Stimulated activated CD4-positive, alpha-beta T cell treated with anti-CD3 and anti-CD28 coated beads, Interleukin-1b, Interleukin-23, amount 100 ng/mL, for 24 hours (primary cell): ENCODE measurements around the gene EDEM3.
"Not testable (repeated sequence)": the region's sequence is repeated elsewhere in the genome, so short reads cannot be mapped to it uniquely, and the experiment has no call there.

ENCODE experiments used
- DNase-seq, 4 experiments: peaks; one replicate each; pipeline ENCODE4 v3.0.0-alpha.2; 2020; ENCODE audit warnings: low read depth in 4 of 4, low spot score in 1 of 4

Gene EDEM3

DNA sequence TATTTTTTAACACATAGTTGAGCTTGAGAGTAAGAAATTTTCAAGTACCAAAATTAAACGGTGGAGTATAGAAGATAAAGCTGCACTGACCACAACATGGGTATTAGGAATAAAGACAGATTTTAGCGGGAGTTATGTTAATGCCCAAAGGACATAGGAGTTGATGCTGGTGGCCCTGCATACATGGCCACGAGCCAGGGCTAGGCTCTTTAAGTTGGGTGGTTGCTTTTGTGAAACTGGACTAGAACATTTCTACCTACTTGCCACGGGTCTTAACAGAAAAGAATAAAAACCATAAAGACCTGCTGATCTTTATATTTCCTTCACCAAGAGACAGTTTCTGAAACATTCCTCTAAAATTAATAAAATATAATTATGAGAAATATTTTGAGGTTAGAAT lies 14.9 kb downstream of the EDEM3 start:
- DNase-seq = no peak

GRCh38 chr1:184739070-184739469 lies 15.6 kb downstream of the EDEM3 start:
- no peak for DNase-seq

DNA sequence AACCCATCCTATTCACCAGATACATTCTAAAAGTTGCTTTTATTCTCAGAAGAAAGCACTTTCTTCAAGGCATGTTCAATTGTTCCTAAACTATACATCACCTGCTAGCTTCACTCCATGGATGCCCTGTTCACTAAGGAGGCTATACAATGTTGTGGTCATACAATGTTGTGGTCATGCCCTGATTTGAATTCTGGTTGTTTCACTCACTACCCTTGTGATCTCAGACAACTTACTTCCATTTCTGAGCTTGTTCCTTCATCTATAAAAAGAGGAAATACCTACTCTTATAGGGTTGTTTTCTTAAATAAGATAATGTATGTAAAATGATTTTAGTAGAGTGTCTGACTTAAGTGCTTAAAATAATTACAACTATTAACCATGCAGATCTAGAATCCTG lies 19.7 kb downstream of the EDEM3 start:
- DNase-seq = no peak

GRCh38 chr1:184724843-184725242 lies 29.8 kb downstream of the EDEM3 start:
- DNase-seq = no peak

GRCh38 chr1:184716158-184716557 lies 38.5 kb downstream of the EDEM3 start:
- no peak for DNase-seq

DNA sequence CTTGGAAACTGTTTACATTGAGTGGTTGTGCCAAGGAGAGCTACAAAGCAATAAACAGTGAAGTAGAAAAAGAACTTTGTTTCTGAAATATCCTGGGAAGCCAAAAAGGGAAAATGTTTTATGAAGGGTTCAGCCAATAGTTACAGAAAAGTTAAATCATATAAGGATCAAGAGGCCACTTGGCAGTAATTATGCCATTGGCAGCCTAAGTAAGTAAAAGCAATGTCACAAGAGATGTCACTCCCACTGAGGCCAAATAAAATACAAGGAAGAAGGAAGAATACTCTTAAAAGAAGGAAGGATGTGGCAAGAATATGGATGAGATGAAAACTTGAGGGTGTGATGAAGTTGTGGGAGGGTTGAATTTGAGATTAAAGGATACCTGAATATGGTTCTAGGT lies 45.2 kb downstream of the EDEM3 start:
- no peak for DNase-seq

- DNase-seq = no peak
Observed at GRCh38 chr1:184708084-184708676, 46.5 kb downstream of the EDEM3 start.

DNA sequence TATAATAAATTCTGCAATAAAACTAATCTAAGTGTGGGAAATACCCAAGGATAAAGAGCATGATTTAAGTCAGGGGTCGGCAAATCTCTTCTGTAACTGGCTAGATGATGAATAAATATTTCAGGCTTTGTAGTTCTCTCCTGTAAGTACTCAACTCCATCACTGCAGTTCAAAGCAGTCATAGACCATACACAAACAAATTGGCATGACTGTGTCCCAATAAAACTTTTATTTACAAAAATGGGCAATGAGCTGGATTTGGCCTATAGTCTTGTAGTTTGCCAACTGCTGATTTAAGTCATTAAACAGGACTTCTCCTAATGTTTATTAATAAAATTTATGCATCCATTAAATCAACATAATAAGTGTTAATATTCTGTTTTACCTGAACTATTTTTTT lies 49.4 kb downstream of the EDEM3 start:
- DNase-seq = no peak

DNA sequence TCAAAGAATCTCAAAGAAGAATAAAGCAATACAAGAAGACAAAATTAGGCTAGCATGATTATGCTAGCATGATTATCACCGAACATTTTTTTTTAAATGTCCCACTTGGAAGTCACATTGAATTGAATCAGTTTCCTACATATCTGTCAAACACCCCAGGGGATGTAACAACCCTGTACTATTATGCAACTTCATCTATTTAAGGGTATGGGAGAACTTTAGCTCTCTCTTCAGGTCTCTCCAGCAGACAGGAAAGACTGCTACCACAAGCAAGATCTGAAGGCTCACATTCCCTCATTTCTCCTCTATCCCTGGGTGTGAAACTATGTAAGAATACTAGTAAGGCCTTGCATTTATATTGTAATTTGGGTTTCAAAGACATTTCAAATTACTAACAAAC lies 52.8 kb downstream of the EDEM3 start:
- no peak for DNase-seq

DNA sequence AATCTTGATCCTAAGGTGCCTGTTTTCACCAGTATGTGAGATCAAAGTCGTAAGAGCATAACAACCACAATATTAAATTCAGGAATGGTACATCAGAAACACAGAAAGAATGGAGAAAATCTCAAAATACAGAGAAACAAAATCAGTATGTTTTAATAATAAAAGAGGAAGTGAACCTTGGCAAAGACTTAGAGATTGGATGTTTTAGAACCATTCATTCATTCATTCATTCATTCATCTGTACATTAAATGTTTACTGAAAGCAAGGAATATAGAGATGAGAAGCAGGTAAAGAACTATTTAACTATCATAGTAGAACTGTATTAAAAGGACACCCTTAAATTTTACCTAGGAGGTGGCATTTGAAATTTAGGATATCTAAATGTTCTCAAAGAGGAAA lies 55.7 kb downstream of the EDEM3 start:
- no peak for DNase-seq

DNA sequence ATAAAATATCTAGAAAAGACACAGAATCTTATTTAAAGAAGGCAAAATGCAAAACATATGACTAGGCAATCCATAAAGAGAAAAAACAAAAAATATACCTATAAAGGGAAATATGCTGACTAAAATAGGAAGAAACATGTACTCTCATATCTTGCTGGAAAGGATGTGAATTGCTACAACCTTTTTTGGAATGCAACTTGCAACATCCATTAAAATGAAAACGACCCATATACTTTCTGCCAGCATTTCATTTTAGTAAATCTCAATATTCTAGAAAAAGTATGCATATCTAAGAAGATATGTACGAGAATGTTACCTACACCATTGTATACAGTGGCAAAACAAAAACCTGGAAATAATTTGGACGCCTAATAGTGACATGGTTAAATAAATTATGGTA lies 56.6 kb downstream of the EDEM3 start:
- DNase-seq = no peak

- DNase-seq = no peak
Observed at GRCh38 chr1:184696403-184696802, 58.3 kb downstream of the EDEM3 start.

GRCh38 chr1:184695023-184695422 lies 59.6 kb downstream of the EDEM3 start:
- no peak for DNase-seq

GRCh38 chr1:184693011-184693410 lies 61.6 kb downstream of the EDEM3 start:
- no peak for DNase-seq

DNA sequence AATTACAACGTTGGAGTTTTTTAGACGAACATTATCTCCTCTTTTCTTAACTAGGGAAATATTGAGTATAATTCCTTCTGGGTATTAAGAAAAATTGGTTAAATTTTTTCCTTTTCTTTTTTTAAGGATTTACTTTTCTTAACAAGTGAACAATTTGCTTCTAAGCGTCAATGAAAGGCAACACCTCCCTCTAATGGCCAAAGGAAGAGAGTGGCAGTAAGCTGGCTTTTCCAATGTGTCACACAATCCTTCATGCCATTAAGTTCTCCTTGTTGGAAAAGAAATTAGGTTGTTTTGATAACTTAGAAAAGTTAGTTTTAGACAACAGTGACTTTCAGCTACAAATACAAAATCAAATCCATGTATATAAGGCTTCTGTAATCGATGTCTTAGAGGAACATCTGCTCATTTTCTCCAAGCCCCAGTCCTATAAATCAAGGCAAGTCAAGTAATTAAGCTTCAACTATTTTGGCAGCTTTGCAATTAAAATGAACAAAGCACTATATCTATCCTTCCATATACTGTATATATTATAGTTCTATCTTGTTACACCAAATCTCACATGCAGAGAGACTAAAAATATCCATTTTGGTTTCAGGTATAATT lies 62.8 kb downstream of the EDEM3 start:
- no peak for DNase-seq

DNA sequence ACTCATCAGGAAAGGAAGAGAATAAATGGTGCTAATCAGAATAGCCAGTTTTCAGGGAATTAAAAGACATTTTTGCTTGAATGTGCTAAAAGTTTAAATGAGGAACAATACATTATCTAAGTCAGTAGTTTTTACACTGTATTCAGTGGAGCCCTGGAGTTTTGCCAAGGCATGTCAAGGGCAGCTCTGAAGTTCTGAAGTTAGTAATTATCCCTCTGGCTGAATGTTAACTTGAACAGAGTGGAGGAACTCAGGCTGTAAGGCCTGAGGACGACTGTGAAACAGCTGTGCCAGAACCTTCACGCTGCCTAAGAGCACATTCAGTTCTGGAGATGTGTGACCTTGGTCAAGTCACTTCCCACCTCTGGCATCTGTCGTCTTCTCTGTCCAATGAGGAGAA lies 68.1 kb downstream of the EDEM3 start:
- DNase-seq = no peak

- DNase-seq = no peak
Observed at GRCh38 chr1:184685116-184685515, 69.5 kb downstream of the EDEM3 start.

DNA sequence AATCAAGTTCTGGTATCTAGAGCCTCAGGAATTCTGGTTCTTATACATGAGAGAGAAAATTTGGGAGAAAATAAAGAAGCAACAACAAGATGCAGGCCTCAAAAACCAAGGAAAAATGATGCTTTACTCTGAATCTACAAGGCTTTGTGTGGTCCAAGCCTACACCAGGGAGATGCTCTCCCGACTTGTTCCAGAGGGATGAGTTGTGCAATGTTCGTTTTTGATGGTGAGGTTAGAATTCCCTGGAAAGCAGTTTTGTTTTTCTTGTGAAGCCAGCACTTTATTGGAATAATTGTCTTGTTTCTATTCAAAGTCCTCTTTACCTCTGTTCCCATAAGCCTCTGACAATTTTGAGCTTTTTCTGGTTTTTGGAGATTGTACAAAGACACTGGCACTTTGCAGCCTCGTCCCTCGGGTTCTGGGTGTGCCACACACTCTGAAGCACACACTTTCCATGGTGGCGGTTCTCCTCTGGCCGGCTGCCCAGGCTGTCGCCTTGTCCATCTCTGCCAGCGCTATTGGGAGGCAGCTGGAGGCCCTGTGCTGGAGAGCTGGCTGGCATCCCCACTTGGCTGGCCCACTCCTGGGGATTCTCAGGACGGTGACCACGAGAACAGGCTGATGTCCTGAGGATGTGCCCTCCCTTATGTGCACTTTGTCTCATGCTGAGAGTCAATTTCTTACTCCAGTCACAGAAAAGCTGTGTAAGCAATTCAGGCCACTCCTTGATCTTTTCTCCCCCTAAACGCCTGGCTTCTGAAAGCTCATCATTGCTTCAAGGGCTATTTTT lies 70.2 kb downstream of the EDEM3 start:
- DNase-seq = no peak

DNA sequence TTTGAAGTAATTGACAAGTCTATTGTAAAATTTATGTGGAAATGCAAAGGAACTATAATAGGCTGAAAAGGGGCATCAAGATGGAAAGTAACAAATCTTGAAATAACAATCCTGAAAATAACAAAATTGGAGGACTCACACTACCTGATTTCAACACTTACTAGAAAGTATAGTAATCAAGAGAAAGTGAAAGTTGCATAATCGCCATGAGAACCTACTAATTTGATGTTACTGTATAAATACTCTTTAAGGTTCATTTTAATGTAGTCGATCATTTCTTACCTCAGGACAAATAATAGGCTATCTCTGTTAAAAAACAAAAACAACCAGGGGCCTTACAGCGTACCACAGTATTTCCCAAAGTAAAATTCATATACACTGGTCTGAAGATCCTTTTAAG lies 71.7 kb downstream of the EDEM3 start:
- no peak for DNase-seq

DNA sequence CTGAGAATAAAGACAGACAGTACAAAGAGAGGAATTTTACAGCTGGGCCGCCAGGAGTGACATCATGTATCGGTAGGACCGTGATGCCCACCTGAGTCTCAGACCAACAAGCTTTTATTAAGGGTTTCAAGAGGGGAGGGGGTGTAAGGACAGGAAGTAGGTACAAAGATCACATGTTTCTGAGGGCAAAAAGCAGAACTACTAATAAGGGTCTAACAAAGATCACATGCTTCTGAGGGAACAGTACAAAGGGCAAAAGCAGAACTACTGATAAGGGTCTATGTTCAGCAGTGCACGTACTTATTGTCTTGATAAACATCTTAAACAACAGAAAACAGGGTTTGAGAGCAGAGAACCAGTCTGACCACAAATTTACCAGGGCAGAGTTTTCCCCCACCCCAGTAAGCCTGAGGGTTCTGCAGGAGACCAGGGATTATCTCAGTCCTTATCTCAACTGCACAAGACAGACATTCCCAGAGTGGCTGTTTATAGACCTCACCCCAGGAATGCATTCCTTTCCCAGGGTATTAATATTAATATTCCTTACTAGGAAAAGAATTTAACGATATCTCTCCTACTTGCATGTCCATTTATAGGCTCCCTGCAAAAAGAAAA lies 73.9 kb downstream of the EDEM3 start:
- not testable (repeated sequence) for DNase-seq

GRCh38 chr1:184679472-184679871 lies 75.2 kb downstream of the EDEM3 start:
- DNase-seq = not testable (repeated sequence)

DNA sequence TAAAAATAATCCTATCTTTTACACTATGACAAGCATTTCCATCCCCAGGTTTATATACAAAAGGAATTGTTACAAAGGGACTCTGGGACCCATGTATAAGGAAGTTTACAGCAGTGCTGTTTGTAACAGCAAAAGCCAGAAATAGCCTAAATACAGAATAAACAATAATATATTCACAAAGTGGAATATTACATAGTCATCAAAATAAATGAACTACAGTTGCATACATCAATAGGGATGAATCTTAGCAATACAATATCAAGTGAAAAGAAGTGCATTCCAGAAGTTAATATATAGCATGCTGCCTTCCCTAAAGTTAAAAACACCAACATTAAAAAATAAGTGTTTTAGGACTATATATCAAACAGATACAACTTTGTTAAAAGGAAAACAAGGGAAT lies 77.3 kb downstream of the EDEM3 start:
- DNase-seq = no peak
